Fibroblast of mammary gland (primary cell): Measurements from ENCODE around the gene FAM111A.
"Not testable (repeated sequence)": the region's sequence is repeated elsewhere in the genome, so short reads cannot be mapped to it uniquely, and the experiment has no call there.

Experiments used
- DNase-seq: peaks from one replicate; pipeline ENCODE4 v3.0.0-alpha.2; 2010; ENCODE audit warnings: low read depth
- H3K4me3 ChIP-seq: 2 replicates; pipeline ENCODE4 v1.5.1; 2011; ENCODE audit warnings: low read depth, mild to moderate bottlenecking, low read length, moderate library complexity; ENCODE audit not compliant: control insufficient read depth
- CTCF ChIP-seq: conservative IDR thresholded peaks from 2 replicates; pipeline ENCODE4 v1.5.1; 2011; ENCODE audit warnings: low read depth, low read length, inconsistent platforms; ENCODE audit not compliant: control insufficient read depth, insufficient read depth

FAM111A gene

GRCh38 chr11:59112494-59112893 is 30.2 kb upstream of the FAM111A start:
- DNase-seq = peak; percentile 8
- H3K4me3 ChIP-seq = no peak overlapping the region
- no peak for TF ChIP-seq CTCF

GRCh38 chr11:59114344-59114743 is 28.3 kb upstream of the FAM111A start:
- no peak for DNase-seq
- H3K4me3 ChIP-seq = no peak overlapping the region
- no peak for TF ChIP-seq CTCF

- no peak overlapping the region for H3K4me3 ChIP-seq
- TF ChIP-seq CTCF = no peak
- no peak for DNase-seq
Measured at GRCh38 chr11:59115553-59115952, 27.1 kb upstream of the FAM111A start.

- no peak for DNase-seq
- TF ChIP-seq CTCF = no peak
- no peak overlapping the region for H3K4me3 ChIP-seq
Measured at GRCh38 chr11:59117774-59118173, 24.9 kb upstream of the FAM111A start.

- no peak for DNase-seq
Measured at GRCh38 chr11:59119826-59120225, 22.8 kb upstream of the FAM111A start.

GRCh38 chr11:59135648-59136461 is 6.8 kb upstream of the FAM111A start:
- TF ChIP-seq CTCF = peak; percentile 98
- no peak overlapping the region for H3K4me3 ChIP-seq
- DNase-seq = peak; percentile 69

More at GRCh38 chr11:59119826-59120225, 22.8 kb upstream of the FAM111A start:
- no peak for TF ChIP-seq CTCF
- H3K4me3 ChIP-seq = no peak overlapping the region

- not testable (repeated sequence) for DNase-seq, H3K4me3 ChIP-seq
Measured at GRCh38 chr11:59136551-59136950, 6.1 kb upstream of the FAM111A start.
